Panc1 (cell line): ENCODE results near the gene RBSN.

Experiments used
- TF ChIP-seq, protein P1 (sequence below): fragments of 450-650 bp; IDR thresholded peaks from 2 replicates; pipeline ENCODE4 v1.5.1; 2017; ENCODE audit warnings: mild to moderate bottlenecking
- TF ChIP-seq, protein P2 (sequence below), 2 experiments: IDR thresholded peaks; 2 replicates each; pipeline ENCODE4 v1.6.1; 2011 to 2012; ENCODE audit warnings: low read depth in 2 of 2, control low read depth in 1 of 2, low read length in 1 of 2, mild to moderate bottlenecking in 1 of 2, moderate library complexity in 1 of 2; ENCODE audit not compliant: insufficient read depth in 1 of 2

DNA sequence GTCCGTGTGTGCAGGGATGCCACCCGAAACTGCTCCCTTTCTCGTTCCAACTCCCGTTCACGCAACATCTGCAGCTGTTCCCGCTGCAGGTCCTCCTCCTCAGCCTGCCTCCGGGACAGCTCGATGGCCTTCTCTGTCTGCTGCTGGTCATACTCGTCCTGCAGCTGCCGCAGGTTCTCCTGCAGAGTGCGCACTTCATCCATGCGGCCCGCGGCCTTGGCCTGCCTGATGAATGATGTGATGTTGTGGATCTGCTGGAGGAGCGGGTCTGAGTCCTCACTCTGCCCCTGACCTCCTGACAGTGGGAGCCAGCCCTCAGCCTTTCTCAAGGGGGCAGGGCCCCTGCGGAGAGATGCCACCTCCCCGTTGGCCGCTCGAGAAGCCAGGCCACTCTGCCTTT lies 24.4 kb downstream of the RBSN start:
- TF ChIP-seq, protein P1, sequence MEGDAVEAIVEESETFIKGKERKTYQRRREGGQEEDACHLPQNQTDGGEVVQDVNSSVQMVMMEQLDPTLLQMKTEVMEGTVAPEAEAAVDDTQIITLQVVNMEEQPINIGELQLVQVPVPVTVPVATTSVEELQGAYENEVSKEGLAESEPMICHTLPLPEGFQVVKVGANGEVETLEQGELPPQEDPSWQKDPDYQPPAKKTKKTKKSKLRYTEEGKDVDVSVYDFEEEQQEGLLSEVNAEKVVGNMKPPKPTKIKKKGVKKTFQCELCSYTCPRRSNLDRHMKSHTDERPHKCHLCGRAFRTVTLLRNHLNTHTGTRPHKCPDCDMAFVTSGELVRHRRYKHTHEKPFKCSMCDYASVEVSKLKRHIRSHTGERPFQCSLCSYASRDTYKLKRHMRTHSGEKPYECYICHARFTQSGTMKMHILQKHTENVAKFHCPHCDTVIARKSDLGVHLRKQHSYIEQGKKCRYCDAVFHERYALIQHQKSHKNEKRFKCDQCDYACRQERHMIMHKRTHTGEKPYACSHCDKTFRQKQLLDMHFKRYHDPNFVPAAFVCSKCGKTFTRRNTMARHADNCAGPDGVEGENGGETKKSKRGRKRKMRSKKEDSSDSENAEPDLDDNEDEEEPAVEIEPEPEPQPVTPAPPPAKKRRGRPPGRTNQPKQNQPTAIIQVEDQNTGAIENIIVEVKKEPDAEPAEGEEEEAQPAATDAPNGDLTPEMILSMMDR = no peak
- TF ChIP-seq, protein P2, sequence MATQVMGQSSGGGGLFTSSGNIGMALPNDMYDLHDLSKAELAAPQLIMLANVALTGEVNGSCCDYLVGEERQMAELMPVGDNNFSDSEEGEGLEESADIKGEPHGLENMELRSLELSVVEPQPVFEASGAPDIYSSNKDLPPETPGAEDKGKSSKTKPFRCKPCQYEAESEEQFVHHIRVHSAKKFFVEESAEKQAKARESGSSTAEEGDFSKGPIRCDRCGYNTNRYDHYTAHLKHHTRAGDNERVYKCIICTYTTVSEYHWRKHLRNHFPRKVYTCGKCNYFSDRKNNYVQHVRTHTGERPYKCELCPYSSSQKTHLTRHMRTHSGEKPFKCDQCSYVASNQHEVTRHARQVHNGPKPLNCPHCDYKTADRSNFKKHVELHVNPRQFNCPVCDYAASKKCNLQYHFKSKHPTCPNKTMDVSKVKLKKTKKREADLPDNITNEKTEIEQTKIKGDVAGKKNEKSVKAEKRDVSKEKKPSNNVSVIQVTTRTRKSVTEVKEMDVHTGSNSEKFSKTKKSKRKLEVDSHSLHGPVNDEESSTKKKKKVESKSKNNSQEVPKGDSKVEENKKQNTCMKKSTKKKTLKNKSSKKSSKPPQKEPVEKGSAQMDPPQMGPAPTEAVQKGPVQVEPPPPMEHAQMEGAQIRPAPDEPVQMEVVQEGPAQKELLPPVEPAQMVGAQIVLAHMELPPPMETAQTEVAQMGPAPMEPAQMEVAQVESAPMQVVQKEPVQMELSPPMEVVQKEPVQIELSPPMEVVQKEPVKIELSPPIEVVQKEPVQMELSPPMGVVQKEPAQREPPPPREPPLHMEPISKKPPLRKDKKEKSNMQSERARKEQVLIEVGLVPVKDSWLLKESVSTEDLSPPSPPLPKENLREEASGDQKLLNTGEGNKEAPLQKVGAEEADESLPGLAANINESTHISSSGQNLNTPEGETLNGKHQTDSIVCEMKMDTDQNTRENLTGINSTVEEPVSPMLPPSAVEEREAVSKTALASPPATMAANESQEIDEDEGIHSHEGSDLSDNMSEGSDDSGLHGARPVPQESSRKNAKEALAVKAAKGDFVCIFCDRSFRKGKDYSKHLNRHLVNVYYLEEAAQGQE (IDR thresholded peaks at IDR 0.05; ENCODE audit: insufficient read depth in 1 of 2, low read depth in 2 of 2, low read length in 1 of 2) = no peak
